Jurkat, Clone E6-1 (cell line): ENCODE results near the gene LACTBL1. TPM values are rescaled to one million over a fixed set of nuclear protein-coding genes. Genes with fewer than 3 reads are reported as not detected.
"Not testable (repeated sequence)": the region's sequence is repeated elsewhere in the genome, so short reads cannot be mapped to it uniquely, and the experiment has no call there.

ENCODE experiments used
- DNase-seq: peaks from one replicate; pipeline ENCODE4 v3.0.0-alpha.2; 2011; ENCODE audit warnings: low read depth, low spot score
- H3K4me3 ChIP-seq: 2 replicates; pipeline ENCODE4 v1.5.1; 2011; ENCODE audit warnings: mild to moderate bottlenecking, low read length, control low read depth, moderate library complexity
- polyA plus RNA-seq: library from polyadenylated mRNA; unstranded; fragments of >200 nt; gene quantifications from one replicate; pipeline ENCODE4 v1.2.1, GENCODE V29; 2012; ENCODE audit warnings: missing spikeins; ENCODE audit not compliant: insufficient read length, insufficient read depth

The LACTBL1 gene
- not detected for polyA plus RNA-seq

GRCh38 chr1:22972760-22973159 lies at the start of gene LACTBL1:
TSS of gene LACTBL1 (minus strand) at chr1:22972866. CDS start at chr1:22972316, 550 bp downstream.
- DNase-seq: no peak

GRCh38 chr1:23021834-23022233 lies 49.2 kb upstream of the LACTBL1 start:
- no peak overlapping the region for H3K4me3 ChIP-seq
- DNase-seq: no peak

More at GRCh38 chr1:22972760-22973159, at the start of gene LACTBL1:
- H3K4me3 ChIP-seq: no peak within 1 kb of the TSS

GRCh38 chr1:23020706-23021405 lies 48.2 kb upstream of the LACTBL1 start:
- peak overlapping the region; percentile 85 for H3K4me3 ChIP-seq
- DNase-seq: no peak

- H3K4me3 ChIP-seq: peak overlapping the region; percentile 85
- DNase-seq: peak; percentile 32
Measured at GRCh38 chr1:23019863-23020625, 47.4 kb upstream of the LACTBL1 start.

GRCh38 chr1:23019094-23019862 lies 46.6 kb upstream of the LACTBL1 start, which contains the start of gene KDM1A:
TSS of gene KDM1A (plus strand) at chr1:23019468. CDS start at chr1:23019597, 129 bp downstream.
- H3K4me3 ChIP-seq: peak within 1 kb of the TSS; percentile 85
- DNase-seq: peak; percentile 92

- H3K4me3 ChIP-seq: peak overlapping the region; percentile 85
- DNase-seq: no peak
Measured at GRCh38 chr1:23018661-23019093, 46.0 kb upstream of the LACTBL1 start.

GRCh38 chr1:23013657-23014056 lies 41.0 kb upstream of the LACTBL1 start:
- H3K4me3 ChIP-seq: no peak overlapping the region
- DNase-seq: no peak

- DNase-seq, H3K4me3 ChIP-seq: not testable (repeated sequence)
Measured at GRCh38 chr1:23010025-23010424, 37.4 kb upstream of the LACTBL1 start.

- no peak overlapping the region for H3K4me3 ChIP-seq
- DNase-seq: no peak
Measured at GRCh38 chr1:23008901-23009300, 36.2 kb upstream of the LACTBL1 start.

GRCh38 chr1:23007106-23007505 lies 34.4 kb upstream of the LACTBL1 start:
- H3K4me3 ChIP-seq: no peak overlapping the region
- DNase-seq: no peak

GRCh38 chr1:23004769-23005168 lies 32.1 kb upstream of the LACTBL1 start:
- H3K4me3 ChIP-seq, DNase-seq: not testable (repeated sequence)

GRCh38 chr1:23004112-23004511 lies 31.4 kb upstream of the LACTBL1 start:
- DNase-seq: no peak
- H3K4me3 ChIP-seq: no peak overlapping the region

GRCh38 chr1:23002218-23002617 lies 29.6 kb upstream of the LACTBL1 start:
- DNase-seq, H3K4me3 ChIP-seq: not testable (repeated sequence)

GRCh38 chr1:23000133-23000532 lies 27.5 kb upstream of the LACTBL1 start:
- DNase-seq, H3K4me3 ChIP-seq: not testable (repeated sequence)

GRCh38 chr1:22997528-22997927 lies 24.9 kb upstream of the LACTBL1 start:
- H3K4me3 ChIP-seq, DNase-seq: not testable (repeated sequence)

GRCh38 chr1:22995774-22996173 lies 23.1 kb upstream of the LACTBL1 start:
- no peak for DNase-seq
- H3K4me3 ChIP-seq: no peak overlapping the region

GRCh38 chr1:22993220-22993795 lies 20.6 kb upstream of the LACTBL1 start:
- not testable (repeated sequence) for DNase-seq, H3K4me3 ChIP-seq

- H3K4me3 ChIP-seq, DNase-seq: not testable (repeated sequence)
Measured at GRCh38 chr1:22992384-22992783, 19.7 kb upstream of the LACTBL1 start.

GRCh38 chr1:22983944-22984343 lies 11.3 kb upstream of the LACTBL1 start:
- no peak for DNase-seq
- no peak overlapping the region for H3K4me3 ChIP-seq
